ENCODE results near the gene SBF2.
A peak's percentile ranks its signal among the peaks of the same experiment; 100 is the strongest.

The SBF2 gene

GRCh38 chr11:9772218-9772617 lies 521.8 kb downstream of the SBF2 start:
- DNase-seq (ENCODE audit: low spot score), result no peak

- DNase-seq (ENCODE audit: low spot score), result no peak
Measured at GRCh38 chr11:9771071-9771511, 522.9 kb downstream of the SBF2 start.

- DNase-seq (ENCODE audit: low spot score), result no peak
Measured at GRCh38 chr11:9769621-9770020, 524.4 kb downstream of the SBF2 start.

GRCh38 chr11:9765320-9766101 lies 528.5 kb downstream of the SBF2 start:
- DNase-seq (ENCODE audit: low spot score), result peak; percentile 83

- no peak for DNase-seq (ENCODE audit: low spot score)
Measured at GRCh38 chr11:9763301-9763700, 530.7 kb downstream of the SBF2 start.

GRCh38 chr11:9762531-9762930 lies 531.5 kb downstream of the SBF2 start:
- DNase-seq (ENCODE audit: low spot score), result no peak

GRCh38 chr11:9761441-9761945 lies 532.5 kb downstream of the SBF2 start:
- no peak for DNase-seq (ENCODE audit: low spot score)

- peak; percentile 77 for DNase-seq (ENCODE audit: low spot score)
Measured at GRCh38 chr11:9760193-9760575, 533.8 kb downstream of the SBF2 start.

GRCh38 chr11:9759519-9760192 lies 534.4 kb downstream of the SBF2 start:
- peak; percentile 97 for DNase-seq (ENCODE audit: low spot score)

GRCh38 chr11:9758637-9759518 lies 535.1 kb downstream of the SBF2 start:
- peak; percentile 72 for DNase-seq (ENCODE audit: low spot score)

- peak; percentile 93 for DNase-seq (ENCODE audit: low spot score)
Measured at GRCh38 chr11:9757809-9758636, 536.0 kb downstream of the SBF2 start.

- DNase-seq (ENCODE audit: low spot score), result no peak
Measured at GRCh38 chr11:9756878-9757277, 537.1 kb downstream of the SBF2 start.

GRCh38 chr11:9756461-9756860 lies 537.6 kb downstream of the SBF2 start:
- DNase-seq (ENCODE audit: low spot score), result no peak

- peak; percentile 90 for DNase-seq (ENCODE audit: low spot score)
Measured at GRCh38 chr11:9755561-9756185, 538.3 kb downstream of the SBF2 start.

- DNase-seq (ENCODE audit: low spot score), result no peak
Measured at GRCh38 chr11:9754010-9754471, 540.0 kb downstream of the SBF2 start.

GRCh38 chr11:9753021-9753420 lies 541.0 kb downstream of the SBF2 start:
- peak; percentile 66 for DNase-seq (ENCODE audit: low spot score)

GRCh38 chr11:9752091-9752490 lies 541.9 kb downstream of the SBF2 start:
- DNase-seq (ENCODE audit: low spot score), result no peak

- DNase-seq (ENCODE audit: low spot score), result no peak
Measured at GRCh38 chr11:9750551-9750950, 543.5 kb downstream of the SBF2 start.

- DNase-seq (ENCODE audit: low spot score), result peak; percentile 71
Measured at GRCh38 chr11:9748361-9748970, 545.6 kb downstream of the SBF2 start.

GRCh38 chr11:9747828-9748227 lies 546.2 kb downstream of the SBF2 start:
- DNase-seq (ENCODE audit: low spot score), result no peak
